HepG2 (cell line): ENCODE data around the gene MNT. TPM values are rescaled to one million over a fixed set of nuclear protein-coding genes. Genes with fewer than 3 reads are reported as not detected.

ENCODE experiments used
- ATAC-seq: fragments of 200-7000 bp; cut with Tn5 transposase; 3 replicates; pipeline ENCODE4 v1.9.1; 2020; ENCODE audit warnings: mild to moderate bottlenecking, moderate library complexity
- BruUV-seq: library from RNA; stranded (reverse); fragments of 400-500 nt; replicated peaks from 2 replicates; lab custom pipeline; 2021; lab: Mats Ljungman, UMichigan
- CTCF ChIA-PET: fragments of 300-600 bp; formaldehyde crosslinking; extraction: SDS; loops from one replicate; lab custom pipeline; 2021; ENCODE audit warnings: low total read pairs, inconsistent platforms, low intra/inter-chr PET ratio; lab: Yijun Ruan, JAX
- POLR2A ChIA-PET: fragments of 350-600 bp; sonication (Branson Sonifier 250); formaldehyde crosslinking; loops from one replicate; lab custom pipeline; 2020; ENCODE audit warnings: antibody characterized with exemption, inconsistent platforms; lab: Yijun Ruan, JAX
- DNase-seq: peaks from one replicate; pipeline ENCODE4 v3.0.0-alpha.2; 2015; ENCODE audit warnings: low spot score
- FAIRE-seq: peaks from 3 replicates; lab custom pipeline; 2011; peaks lifted over from hg19 to GRCh38; lab: Jason Lieb, UNC
- H2AFZ ChIP-seq: one replicate; pipeline ENCODE4 v1.6.1; 2011; ENCODE audit warnings: low read length, inconsistent platforms
- H3K27ac ChIP-seq: fragments of 300-600 bp; 3 replicates; pipeline ENCODE4 v1.8.0; 2011; ENCODE audit warnings: mixed run types, mild to moderate bottlenecking, mixed read lengths, low read length, inconsistent platforms; ENCODE audit not compliant: insufficient read depth; ENCODE audit errors: extremely low read length
- H3K27me3 ChIP-seq, 2 experiments: fragments of 200-600 bp in 1 of 2; 2 replicates in 1 of 2; 3 replicates in 1 of 2; pipeline versions ENCODE4 v1.6.0 to v1.8.0; 2011; ENCODE audit warnings: low read length in 2 of 2, mild to moderate bottlenecking in 2 of 2, moderate library complexity in 2 of 2, inconsistent platforms in 1 of 2; ENCODE audit not compliant: insufficient read depth in 2 of 2, control insufficient read depth in 1 of 2
- H3K36me3 ChIP-seq, 2 experiments: fragments of 200-600 bp in 1 of 2; replicated peaks in 1 of 2; 2 replicates in 1 of 2; 3 replicates in 1 of 2; pipeline versions ENCODE4 v1.5.1 to v1.8.0; 2011; ENCODE audit warnings: low read length in 2 of 2, inconsistent platforms in 1 of 2; ENCODE audit not compliant: insufficient read depth in 2 of 2, control insufficient read depth in 1 of 2
- H3K4me1 ChIP-seq: 2 replicates; pipeline ENCODE4 v1.5.1; 2012; ENCODE audit warnings: low read length, inconsistent platforms; ENCODE audit not compliant: insufficient read depth
- H3K4me2 ChIP-seq: 2 replicates; pipeline ENCODE4 v1.6.0; 2011; ENCODE audit warnings: low read depth, low read length, inconsistent platforms
- H3K4me3 ChIP-seq, 3 experiments: fragments of 200-600 bp in 1 of 3; sonication (generic), shearing (Covaris generic) in 1 of 3; replicated peaks in 1 of 3; 2 replicates each; pipeline ENCODE4 v1.5.1; 2011 to 2016; ENCODE audit warnings: low read length in 3 of 3, inconsistent platforms in 2 of 3, low read depth in 2 of 3, mild to moderate bottlenecking in 2 of 3, control low read depth in 1 of 3, mixed read lengths in 1 of 3; ENCODE audit not compliant: insufficient read depth in 1 of 3
- H3K79me2 ChIP-seq: one replicate; pipeline ENCODE4 v1.6.1; 2011; ENCODE audit warnings: low read length, inconsistent platforms; ENCODE audit not compliant: insufficient read depth
- H3K9ac ChIP-seq: 2 replicates; pipeline ENCODE4 v1.6.0; 2011; ENCODE audit warnings: mild to moderate bottlenecking, low read depth, low read length, inconsistent platforms; ENCODE audit not compliant: insufficient read depth
- H3K9me3 ChIP-seq: 2 replicates; pipeline ENCODE4 v1.5.1; 2012; ENCODE audit warnings: mild to moderate bottlenecking, low read length
- H4K20me1 ChIP-seq: 2 replicates; pipeline ENCODE4 v1.6.0; 2011; ENCODE audit warnings: inconsistent platforms, mild to moderate bottlenecking, low read length, moderate library complexity; ENCODE audit not compliant: insufficient read depth
- ELK4 ChIP-seq: sonication (generic); formaldehyde crosslinking; IDR thresholded peaks from 2 replicates; pipeline ENCODE4 v1.9.0; 2021; ENCODE audit warnings: missing genetic modification reagents, borderline replicate concordance
- KAT7 ChIP-seq: IDR thresholded peaks from 2 replicates; pipeline ENCODE4 v1.6.1; 2018; ENCODE audit warnings: borderline replicate concordance, missing compliant biosample characterization
- MATR3 ChIP-seq: sonication (generic); formaldehyde crosslinking; IDR thresholded peaks from 2 replicates; pipeline ENCODE4 v1.4.0; 2020; ENCODE audit warnings: missing genetic modification reagents
- SNAI1 ChIP-seq: sonication (generic); formaldehyde crosslinking; IDR thresholded peaks from 2 replicates; pipeline ENCODE4 v1.5.0; 2020; ENCODE audit warnings: mild to moderate bottlenecking, missing genetic modification reagents, borderline replicate concordance
- THAP11 ChIP-seq: IDR thresholded peaks from 2 replicates; pipeline ENCODE4 v1.6.1; 2016; ENCODE audit warnings: missing biosample characterization, missing genetic modification reagents
- TMF1 ChIP-seq: sonication (generic); formaldehyde crosslinking; IDR thresholded peaks from 2 replicates; pipeline ENCODE4 v1.8.1; 2022; ENCODE audit warnings: low read depth, missing genetic modification reagents
- ZNF224 ChIP-seq: sonication (generic); formaldehyde crosslinking; IDR thresholded peaks from 2 replicates; pipeline ENCODE4 v1.5.0; 2020; ENCODE audit warnings: mild to moderate bottlenecking, missing genetic modification reagents
- ZNF407 ChIP-seq: sonication (generic); formaldehyde crosslinking; IDR thresholded peaks from one replicate; pipeline ENCODE4 v1.5.1; 2020; ENCODE audit warnings: mild to moderate bottlenecking, missing genetic modification reagents; ENCODE audit errors: not compliant biosample characterization
- WGBS: methylation state at CpG from one replicate; pipeline ENCODE4 v1.1.6; 2017; ENCODE audit warnings: low lambda C conversion rate; 5-methylcytosine and 5-hydroxymethylcytosine counted together
- in situ Hi-C: cut with HindIII; loops from 2 replicates; pipeline ENCODE4 v1.10.0; 2017; ENCODE audit warnings: low pct_unique_long_range_greater_than_20kb; ENCODE audit not compliant: extremely low pct_ligation_motif_present
- intact Hi-C: fragments of 100-400 bp; cut with micrococcal nuclease; formaldehyde crosslinking; loops from one replicate; pipeline ENCODE4 v1.10.0; 2022; ENCODE audit not compliant: unreplicated experiment
- polyA plus RNA-seq, 8 experiments: library from polyadenylated mRNA; depleted of rRNA in 3 of 8; stranded (reverse) in 7 of 8; unstranded in 1 of 8; fragments of >200 nt; fragmentation: Illumina TruSeq in 4 of 8; extraction: Trizol in 4 of 8; gene quantifications; 2 replicates each; pipeline versions ENCODE4 v1.2.1 to v1.2.3, GENCODE V29; 2011 to 2016; ENCODE audit warnings: low read depth in 4 of 8, missing spikeins in 1 of 8, mixed read lengths in 1 of 8; ENCODE audit not compliant: insufficient read depth in 1 of 8
- total RNA-seq, 5 experiments: library from RNA; depleted of rRNA; stranded (reverse); fragments of >200 nt; fragmentation: Illumina TruSeq; extraction: Trizol; gene quantifications; 2 replicates each; pipeline ENCODE4 v1.2.3, GENCODE V29; 2016; ENCODE audit warnings: low read depth in 1 of 5
- TF ChIP-seq, protein P1 (sequence below): sonication (generic); formaldehyde crosslinking; IDR thresholded peaks from 2 replicates; pipeline ENCODE4 v1.5.1; 2020; ENCODE audit warnings: missing genetic modification reagents, mild to moderate bottlenecking, borderline replicate concordance

MNT gene
- total and polyA plus RNA-seq, 2 of the 13 experiments (the other 11 are each of a cell fraction or from before 2014, with no cell fraction given), result 2.1 to 3.5 TPM

- ChIA-PET POLR2A (interaction anchor here (0.5 to 3.0 kb wide), 12 partner anchors 12 to 732 kb away, joined by 3 to 19 read pairs (median 4); partner anchors contain the start of genes METTL16, SMG6, SRR and TSR1), CTCF (no interaction called here)
- Histone ChIP-seq H3K79me2 (peaks cover 31% of the 10 kb centered on the region), H3K9ac (peak overlapping the region; percentile 98), H3K27me3 (no peaks in the 10 kb centered on the region; a peak in 2 of 5 replicates), H3K4me1 (peaks cover 58% of the 10 kb centered on the region), H2AFZ (no peak overlapping the region), H3K4me3 (peak overlapping the region; percentile 77 to 96 (median 87)), H3K4me2 (peak overlapping the region; percentile 99), H3K27ac (peak overlapping the region; percentile 100), H3K9me3 (no peaks in the 10 kb centered on the region), H3K36me3 (no peaks in the 10 kb centered on the region), H4K20me1 (peaks cover 23% of the 10 kb centered on the region)
- TSS peak; percentile 87 for BruUV-seq
- peak; percentile 79 for FAIRE-seq
- peak; percentile 91 for DNase-seq
- ATAC-seq, result peak; percentile 58
- intact Hi-C loops, result loop anchor here (2.0 to 5.0 kb wide), 2 partner anchors 17 to 63 kb away; partner anchors contain the start of genes SGSM2 and TSR1
- in situ Hi-C loops, result no loop called here
- under 1% methylated on average over 24 of the region's 82 CpGs for WGBS
- TF ChIP-seq KAT7 (CRISPR knock-in tag) (0 out of 2 replicates have a peak, but pooled peaks have one; percentile 46), ZNF407 (CRISPR knock-in tag) (no peak), TMF1 (CRISPR knock-in tag) (peak; percentile 51; the same call in 1 of the 2 replicates), MATR3 (CRISPR knock-in tag) (no peak), THAP11 (CRISPR knock-in tag) (peak; percentile 54; the same call in 1 of the 2 replicates), ELK4 (CRISPR knock-in tag) (no peak), SNAI1 (CRISPR knock-in tag) (peak; percentile 56; the same call in 1 of the 2 replicates), ZNF224 (CRISPR knock-in tag) (no peak)
- TF ChIP-seq, protein P1, sequence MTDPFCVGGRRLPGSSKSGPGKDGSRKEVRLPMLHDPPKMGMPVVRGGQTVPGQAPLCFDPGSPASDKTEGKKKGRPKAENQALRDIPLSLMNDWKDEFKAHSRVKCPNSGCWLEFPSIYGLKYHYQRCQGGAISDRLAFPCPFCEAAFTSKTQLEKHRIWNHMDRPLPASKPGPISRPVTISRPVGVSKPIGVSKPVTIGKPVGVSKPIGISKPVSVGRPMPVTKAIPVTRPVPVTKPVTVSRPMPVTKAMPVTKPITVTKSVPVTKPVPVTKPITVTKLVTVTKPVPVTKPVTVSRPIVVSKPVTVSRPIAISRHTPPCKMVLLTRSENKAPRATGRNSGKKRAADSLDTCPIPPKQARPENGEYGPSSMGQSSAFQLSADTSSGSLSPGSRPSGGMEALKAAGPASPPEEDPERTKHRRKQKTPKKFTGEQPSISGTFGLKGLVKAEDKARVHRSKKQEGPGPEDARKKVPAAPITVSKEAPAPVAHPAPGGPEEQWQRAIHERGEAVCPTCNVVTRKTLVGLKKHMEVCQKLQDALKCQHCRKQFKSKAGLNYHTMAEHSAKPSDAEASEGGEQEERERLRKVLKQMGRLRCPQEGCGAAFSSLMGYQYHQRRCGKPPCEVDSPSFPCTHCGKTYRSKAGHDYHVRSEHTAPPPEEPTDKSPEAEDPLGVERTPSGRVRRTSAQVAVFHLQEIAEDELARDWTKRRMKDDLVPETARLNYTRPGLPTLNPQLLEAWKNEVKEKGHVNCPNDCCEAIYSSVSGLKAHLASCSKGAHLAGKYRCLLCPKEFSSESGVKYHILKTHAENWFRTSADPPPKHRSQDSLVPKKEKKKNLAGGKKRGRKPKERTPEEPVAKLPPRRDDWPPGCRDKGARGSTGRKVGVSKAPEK (CRISPR knock-in tag), result no peak
Observed at GRCh38 chr17:2399572-2400473, 1.0 kb downstream of the MNT start.
